Choroid plexus epithelial cell (primary cell): ENCODE data around the gene LIN54.

Experiments used
- DNase-seq: peaks from one replicate; pipeline ENCODE4 v3.0.0-alpha.2; 2010; ENCODE audit warnings: low read depth
- H3K4me3 ChIP-seq: 2 replicates; pipeline ENCODE4 v1.5.1; 2011; ENCODE audit warnings: low read depth, mild to moderate bottlenecking, control low read depth, low read length, moderate library complexity
- TF ChIP-seq, protein P1 (sequence below): conservative IDR thresholded peaks from 2 replicates; pipeline ENCODE4 v1.5.1; 2011; ENCODE audit warnings: low read depth, mild to moderate bottlenecking, control low read depth, inconsistent platforms, low read length, moderate library complexity

The LIN54 gene

GRCh38 chr4:82891707-82892466 lies 118.7 kb downstream of the LIN54 start:
- DNase-seq, result peak; percentile 54
- TF ChIP-seq, protein P1, sequence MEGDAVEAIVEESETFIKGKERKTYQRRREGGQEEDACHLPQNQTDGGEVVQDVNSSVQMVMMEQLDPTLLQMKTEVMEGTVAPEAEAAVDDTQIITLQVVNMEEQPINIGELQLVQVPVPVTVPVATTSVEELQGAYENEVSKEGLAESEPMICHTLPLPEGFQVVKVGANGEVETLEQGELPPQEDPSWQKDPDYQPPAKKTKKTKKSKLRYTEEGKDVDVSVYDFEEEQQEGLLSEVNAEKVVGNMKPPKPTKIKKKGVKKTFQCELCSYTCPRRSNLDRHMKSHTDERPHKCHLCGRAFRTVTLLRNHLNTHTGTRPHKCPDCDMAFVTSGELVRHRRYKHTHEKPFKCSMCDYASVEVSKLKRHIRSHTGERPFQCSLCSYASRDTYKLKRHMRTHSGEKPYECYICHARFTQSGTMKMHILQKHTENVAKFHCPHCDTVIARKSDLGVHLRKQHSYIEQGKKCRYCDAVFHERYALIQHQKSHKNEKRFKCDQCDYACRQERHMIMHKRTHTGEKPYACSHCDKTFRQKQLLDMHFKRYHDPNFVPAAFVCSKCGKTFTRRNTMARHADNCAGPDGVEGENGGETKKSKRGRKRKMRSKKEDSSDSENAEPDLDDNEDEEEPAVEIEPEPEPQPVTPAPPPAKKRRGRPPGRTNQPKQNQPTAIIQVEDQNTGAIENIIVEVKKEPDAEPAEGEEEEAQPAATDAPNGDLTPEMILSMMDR, result no peak
- peak overlapping the region; percentile 94 for H3K4me3 ChIP-seq

DNA sequence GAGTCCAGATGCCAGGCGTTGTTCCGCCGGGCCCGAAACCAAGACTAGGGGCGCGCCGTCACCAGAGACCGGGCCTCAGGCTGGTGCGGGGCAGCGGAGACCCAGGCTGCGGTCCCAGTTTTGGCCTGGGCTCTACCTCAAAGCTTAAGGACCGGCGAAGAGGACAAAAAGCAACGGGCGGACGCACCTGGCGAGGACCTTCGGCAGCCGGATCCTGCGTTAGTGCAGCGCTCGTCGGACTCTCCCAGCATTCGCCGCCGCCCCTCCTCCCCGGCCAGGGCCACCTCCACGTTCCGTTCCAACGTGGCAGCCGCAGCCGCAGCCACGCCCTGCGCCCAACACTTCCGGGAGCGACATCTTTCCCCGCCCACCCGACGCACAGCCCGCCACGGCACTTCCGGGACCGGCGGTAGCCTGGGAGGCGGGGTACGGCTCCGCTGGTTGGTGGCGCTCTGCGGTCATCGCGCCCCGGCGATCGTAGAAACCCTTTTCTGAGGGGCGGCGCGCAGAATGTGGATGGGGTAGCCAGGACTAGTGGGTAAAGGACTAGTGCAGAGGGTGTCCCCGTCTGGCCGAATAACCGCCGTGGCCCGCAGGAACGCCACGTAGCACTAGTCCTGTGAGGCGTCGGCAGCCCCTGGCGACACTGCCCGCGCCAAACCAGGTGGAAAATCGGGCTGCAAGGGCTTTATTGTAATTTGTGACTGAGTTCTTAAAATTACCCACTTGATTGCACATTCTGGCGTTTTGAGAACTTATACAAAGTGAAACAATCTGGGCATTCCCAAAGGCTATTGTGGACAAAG lies 119.5 kb downstream of the LIN54 start, which contains the start of gene SEC31A:
TSS of gene SEC31A (minus strand) at position 253 of the 806 bp plus-strand sequence. CDS start 9,217 bp downstream, outside the sequence.
- peak; percentile 95 for DNase-seq
- peak within 1 kb of the TSS; percentile 94 for H3K4me3 ChIP-seq
- TF ChIP-seq, protein P1, result peak; percentile 11

DNA sequence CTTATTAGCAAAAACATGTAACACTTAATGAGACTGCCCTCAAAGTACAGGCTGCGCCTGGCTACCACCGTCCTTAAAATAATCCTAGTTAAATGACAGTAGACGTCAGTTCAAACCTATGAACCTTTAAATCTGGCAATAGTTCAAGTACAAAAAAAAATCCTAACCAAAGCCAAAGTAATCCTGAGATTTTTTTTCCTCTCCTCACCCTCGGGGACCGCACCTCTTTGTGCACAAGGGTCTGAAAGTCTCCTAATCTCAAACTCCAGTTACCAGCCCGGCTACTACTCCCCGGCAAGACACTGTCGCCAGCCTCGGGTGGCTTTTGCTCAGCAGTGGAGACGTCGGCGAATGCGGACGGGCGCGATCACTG lies 120.1 kb downstream of the LIN54 start:
- TF ChIP-seq, protein P1, result no peak
- peak overlapping the region; percentile 94 for H3K4me3 ChIP-seq
- DNase-seq, result peak; percentile 24

GRCh38 chr4:82889287-82889686 lies 121.3 kb downstream of the LIN54 start:
- H3K4me3 ChIP-seq, result peak overlapping the region; percentile 94
- TF ChIP-seq, protein P1, result no peak
- DNase-seq, result no peak

DNA sequence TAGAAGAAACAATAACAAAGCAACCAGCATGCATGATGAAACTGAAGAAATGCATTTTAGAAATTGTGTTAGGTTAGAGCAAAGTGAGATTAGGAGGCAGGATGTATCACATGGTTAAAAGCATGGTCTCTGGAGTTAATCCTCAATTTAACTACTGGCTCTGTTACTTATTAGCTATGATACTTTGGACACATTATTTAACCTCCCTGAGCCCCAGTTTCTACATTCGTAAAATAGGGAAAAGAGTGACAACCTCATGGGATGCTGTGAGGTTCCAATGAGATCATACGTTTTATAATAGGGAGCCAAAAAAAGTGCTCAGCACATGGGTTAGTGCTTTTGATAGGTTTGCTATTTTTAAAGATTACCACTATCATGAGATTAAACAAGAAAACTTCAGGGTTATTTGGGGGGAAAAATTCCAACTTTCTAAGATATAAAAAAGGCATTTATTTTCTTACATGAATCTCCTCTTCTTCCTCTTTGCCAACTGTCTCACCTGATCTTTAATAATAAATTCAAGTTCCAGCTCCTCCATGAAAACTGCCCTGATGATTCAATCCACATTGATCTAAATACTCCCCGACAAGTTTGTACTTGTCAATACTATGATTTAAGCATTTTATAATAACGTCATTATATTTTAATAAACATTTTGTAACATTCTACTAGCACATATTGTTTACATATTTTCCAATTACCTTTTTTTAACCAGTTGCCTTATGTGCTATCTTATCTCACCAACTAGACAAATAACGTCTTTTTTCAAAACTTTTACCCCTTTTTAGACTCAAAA lies 124.3 kb downstream of the LIN54 start:
- peak overlapping the region; percentile 44 for H3K4me3 ChIP-seq
- DNase-seq, result no peak
- TF ChIP-seq, protein P1, result no peak

GRCh38 chr4:82885410-82885809 lies 125.2 kb downstream of the LIN54 start:
- no peak overlapping the region for H3K4me3 ChIP-seq
- TF ChIP-seq, protein P1, result no peak
- DNase-seq, result no peak
